ENCODE measurements around the gene PRC1.
"Not testable (repeated sequence)": the region's sequence is repeated elsewhere in the genome, so short reads cannot be mapped to it uniquely, and the experiment has no call there.

PRC1 gene

GRCh38 chr15:90930861-90931574 lies 63.3 kb downstream of the PRC1 start:
- no peak for DNase-seq

GRCh38 chr15:90929246-90930019 lies 64.9 kb downstream of the PRC1 start:
- no peak for DNase-seq

GRCh38 chr15:90928106-90928505 lies 66.2 kb downstream of the PRC1 start:
- not testable (repeated sequence) for DNase-seq

- not testable (repeated sequence) for DNase-seq
Measured at GRCh38 chr15:90926766-90927165, 67.6 kb downstream of the PRC1 start.

- no peak for DNase-seq
Measured at GRCh38 chr15:90924375-90924774, 70.0 kb downstream of the PRC1 start.

- not testable (repeated sequence) for DNase-seq
Measured at GRCh38 chr15:90922712-90923322, 71.5 kb downstream of the PRC1 start.

GRCh38 chr15:90921887-90922286 lies 72.4 kb downstream of the PRC1 start:
- DNase-seq = no peak

- DNase-seq = no peak
Measured at GRCh38 chr15:90918835-90919234, 75.5 kb downstream of the PRC1 start.

- DNase-seq = no peak
Measured at GRCh38 chr15:90918034-90918788, 76.1 kb downstream of the PRC1 start.

- no peak for DNase-seq
Measured at GRCh38 chr15:90917569-90917968, 76.8 kb downstream of the PRC1 start.

GRCh38 chr15:90916461-90916860 lies 77.9 kb downstream of the PRC1 start:
- no peak for DNase-seq

Measured in CD4-positive, alpha-beta T cell treated with Interleukin-4 for 4 hours (primary cell).